Measurements from ENCODE around the gene SLC16A4.

- TF ChIP-seq, protein P1, sequence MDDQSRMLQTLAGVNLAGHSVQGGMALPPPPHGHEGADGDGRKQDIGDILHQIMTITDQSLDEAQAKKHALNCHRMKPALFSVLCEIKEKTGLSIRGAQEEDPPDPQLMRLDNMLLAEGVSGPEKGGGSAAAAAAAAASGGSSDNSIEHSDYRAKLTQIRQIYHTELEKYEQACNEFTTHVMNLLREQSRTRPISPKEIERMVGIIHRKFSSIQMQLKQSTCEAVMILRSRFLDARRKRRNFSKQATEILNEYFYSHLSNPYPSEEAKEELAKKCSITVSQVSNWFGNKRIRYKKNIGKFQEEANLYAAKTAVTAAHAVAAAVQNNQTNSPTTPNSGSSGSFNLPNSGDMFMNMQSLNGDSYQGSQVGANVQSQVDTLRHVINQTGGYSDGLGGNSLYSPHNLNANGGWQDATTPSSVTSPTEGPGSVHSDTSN (IDR thresholded peaks at IDR 0.05), result no peak
- TF ChIP-seq EP300 (IDR thresholded peaks at IDR 0.05; ENCODE audit: borderline replicate concordance in 1 of 2, low read depth in 1 of 2, low read length in 1 of 2), result no peak
- TF ChIP-seq, protein P2, sequence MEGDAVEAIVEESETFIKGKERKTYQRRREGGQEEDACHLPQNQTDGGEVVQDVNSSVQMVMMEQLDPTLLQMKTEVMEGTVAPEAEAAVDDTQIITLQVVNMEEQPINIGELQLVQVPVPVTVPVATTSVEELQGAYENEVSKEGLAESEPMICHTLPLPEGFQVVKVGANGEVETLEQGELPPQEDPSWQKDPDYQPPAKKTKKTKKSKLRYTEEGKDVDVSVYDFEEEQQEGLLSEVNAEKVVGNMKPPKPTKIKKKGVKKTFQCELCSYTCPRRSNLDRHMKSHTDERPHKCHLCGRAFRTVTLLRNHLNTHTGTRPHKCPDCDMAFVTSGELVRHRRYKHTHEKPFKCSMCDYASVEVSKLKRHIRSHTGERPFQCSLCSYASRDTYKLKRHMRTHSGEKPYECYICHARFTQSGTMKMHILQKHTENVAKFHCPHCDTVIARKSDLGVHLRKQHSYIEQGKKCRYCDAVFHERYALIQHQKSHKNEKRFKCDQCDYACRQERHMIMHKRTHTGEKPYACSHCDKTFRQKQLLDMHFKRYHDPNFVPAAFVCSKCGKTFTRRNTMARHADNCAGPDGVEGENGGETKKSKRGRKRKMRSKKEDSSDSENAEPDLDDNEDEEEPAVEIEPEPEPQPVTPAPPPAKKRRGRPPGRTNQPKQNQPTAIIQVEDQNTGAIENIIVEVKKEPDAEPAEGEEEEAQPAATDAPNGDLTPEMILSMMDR (IDR thresholded peaks at IDR 0.05), result no peak
Measured at GRCh38 chr1:110324667-110325066, 66.2 kb downstream of the SLC16A4 start.

Measured in SK-N-SH (cell line).